Measurements from ENCODE around the gene HSPB8.

Gene HSPB8

GRCh38 chr12:119178544-119179334 is at the start of gene HSPB8:
HSPB8 (plus strand) TSS chr12:119178931; CDS start chr12:119179313, 382 bp downstream.
- peak; percentile 82 for DNase-seq

GRCh38 chr12:119129827-119130434 is 48.8 kb upstream of the HSPB8 start:
- DNase-seq, result no peak

GRCh38 chr12:119130523-119130922 is 48.2 kb upstream of the HSPB8 start:
- DNase-seq, result no peak

- no peak for DNase-seq
Observed at GRCh38 chr12:119134284-119135072, 44.3 kb upstream of the HSPB8 start.

GRCh38 chr12:119136811-119137410 is 41.8 kb upstream of the HSPB8 start:
- DNase-seq, result peak; percentile 80

GRCh38 chr12:119139448-119139847 is 39.3 kb upstream of the HSPB8 start:
- DNase-seq, result no peak

GRCh38 chr12:119145367-119145766 is 33.4 kb upstream of the HSPB8 start:
- DNase-seq, result peak; percentile 25

- peak; percentile 32 for DNase-seq
Observed at GRCh38 chr12:119147847-119148448, 30.8 kb upstream of the HSPB8 start.

- no peak for DNase-seq
Observed at GRCh38 chr12:119149270-119149669, 29.5 kb upstream of the HSPB8 start.

GRCh38 chr12:119151445-119152026 is 27.2 kb upstream of the HSPB8 start:
- DNase-seq, result no peak

GRCh38 chr12:119153477-119154434 is 25.0 kb upstream of the HSPB8 start:
- no peak for DNase-seq

- no peak for DNase-seq
Observed at GRCh38 chr12:119154435-119154818, 24.3 kb upstream of the HSPB8 start.

- DNase-seq, result no peak
Observed at GRCh38 chr12:119156401-119157044, 22.2 kb upstream of the HSPB8 start.

GRCh38 chr12:119157528-119157927 is 21.2 kb upstream of the HSPB8 start:
- DNase-seq, result no peak

- DNase-seq, result no peak
Observed at GRCh38 chr12:119157978-119158377, 20.8 kb upstream of the HSPB8 start.

- no peak for DNase-seq
Observed at GRCh38 chr12:119158402-119158801, 20.3 kb upstream of the HSPB8 start.

- no peak for DNase-seq
Observed at GRCh38 chr12:119159844-119160243, 18.9 kb upstream of the HSPB8 start.

GRCh38 chr12:119167902-119168301 is 10.8 kb upstream of the HSPB8 start:
- no peak for DNase-seq

GRCh38 chr12:119168721-119169120 is 10.0 kb upstream of the HSPB8 start:
- DNase-seq, result no peak

GRCh38 chr12:119169150-119169549 is 9.6 kb upstream of the HSPB8 start:
- DNase-seq, result no peak

GRCh38 chr12:119171291-119171690 is 7.4 kb upstream of the HSPB8 start:
- no peak for DNase-seq

Measured in retina (tissue), 1 donor.